IPS-NIHi7 (cell line): ENCODE data around the gene AFF3.
A peak's percentile ranks its signal among the peaks of the same experiment; 100 is the strongest.

ENCODE experiments used
- DNase-seq: peaks from one replicate; pipeline ENCODE4 v3.0.0; 2012; ENCODE audit warnings: mixed read lengths; ENCODE audit errors: extremely low spot score

The AFF3 gene

DNA sequence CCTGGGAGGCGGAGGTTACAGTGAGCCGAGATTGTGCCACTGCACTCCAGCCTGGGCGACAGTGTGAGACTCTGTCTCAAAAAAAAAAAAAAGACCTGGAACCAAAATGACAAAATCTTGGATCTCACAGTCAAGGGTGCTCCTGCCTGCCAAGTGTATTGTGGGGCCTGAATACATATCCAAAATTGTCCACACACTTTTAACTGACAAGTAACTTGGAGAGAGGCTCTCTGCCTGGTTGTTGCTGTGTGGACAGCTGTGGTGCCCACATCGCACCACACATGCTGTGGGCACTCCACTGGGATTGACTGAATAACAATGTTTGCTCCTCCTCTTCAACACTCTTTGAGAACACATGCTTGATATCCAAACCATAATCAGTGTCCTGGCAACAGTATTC lies 534.9 kb downstream of the AFF3 start:
- DNase-seq = no peak

DNA sequence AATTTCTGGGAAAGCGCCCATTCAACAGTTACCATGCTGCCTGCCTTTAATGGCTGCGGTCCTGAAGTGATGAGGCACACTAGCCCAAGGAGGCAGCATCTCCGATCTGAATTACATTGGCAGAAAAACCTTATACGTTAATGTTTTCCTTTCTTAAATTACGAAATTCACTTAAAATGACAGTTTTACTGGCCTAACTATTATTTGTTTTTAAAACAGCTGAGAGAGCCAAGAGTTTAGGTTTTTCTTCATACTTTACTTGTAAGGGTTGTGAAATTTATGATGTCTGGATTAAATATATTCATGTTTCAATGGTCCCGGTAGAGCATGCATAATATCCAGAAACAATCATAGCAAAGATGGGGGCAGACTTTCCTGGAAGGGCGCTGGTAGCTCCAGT lies 537.4 kb downstream of the AFF3 start:
- no peak for DNase-seq

DNA sequence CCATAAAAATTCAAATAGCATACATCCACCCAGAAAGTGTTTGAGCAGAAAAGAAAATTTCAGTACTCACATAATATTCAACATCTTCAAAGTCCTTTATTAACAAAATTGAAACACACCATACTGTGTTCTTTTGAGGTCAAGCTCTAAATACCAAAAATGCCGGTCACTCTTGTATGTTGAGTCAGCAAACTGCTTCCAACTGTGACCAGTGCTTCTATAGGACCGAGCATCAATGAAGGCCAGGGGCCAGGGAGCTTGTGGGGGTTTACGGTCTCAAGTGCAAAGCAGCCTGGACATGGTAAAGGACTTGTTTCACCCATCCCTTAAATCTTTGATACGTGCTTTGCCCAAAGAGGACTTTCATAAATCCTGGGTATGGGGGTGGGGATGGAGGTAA lies 539.9 kb downstream of the AFF3 start:
- no peak for DNase-seq

DNA sequence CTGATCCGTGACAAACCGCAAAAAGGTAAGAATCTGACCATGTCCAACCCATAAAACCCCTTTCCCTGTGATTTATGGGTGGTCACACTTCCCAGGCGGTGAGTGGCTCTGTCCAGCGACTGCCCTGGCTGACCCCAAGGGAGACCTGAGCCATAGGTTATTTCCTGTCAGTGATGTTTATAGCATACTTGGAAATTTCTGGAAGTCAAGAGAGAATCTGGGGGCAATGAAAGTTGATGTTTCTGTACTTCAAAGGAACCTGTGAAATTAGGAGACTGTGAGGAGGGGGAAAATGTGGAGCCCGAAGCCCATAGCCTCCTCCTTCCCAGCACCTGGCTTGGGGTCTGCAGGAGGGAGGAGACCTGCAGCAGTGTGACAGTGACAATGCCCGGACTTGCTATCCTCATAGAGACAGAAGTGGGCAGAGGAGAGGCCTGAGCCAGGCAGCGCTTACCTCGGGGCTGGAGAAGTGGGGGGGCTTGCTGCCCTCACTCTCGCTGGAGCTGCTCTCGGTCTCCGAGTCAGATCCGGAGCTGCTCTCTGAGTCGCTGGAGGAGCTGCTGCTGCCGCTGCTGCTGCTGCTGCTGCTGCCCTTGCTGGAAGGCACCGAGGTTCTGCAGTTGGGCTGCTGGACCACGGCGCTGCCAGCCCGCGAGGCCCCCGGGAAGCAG lies 541.3 kb downstream of the AFF3 start:
- no peak for DNase-seq

DNA sequence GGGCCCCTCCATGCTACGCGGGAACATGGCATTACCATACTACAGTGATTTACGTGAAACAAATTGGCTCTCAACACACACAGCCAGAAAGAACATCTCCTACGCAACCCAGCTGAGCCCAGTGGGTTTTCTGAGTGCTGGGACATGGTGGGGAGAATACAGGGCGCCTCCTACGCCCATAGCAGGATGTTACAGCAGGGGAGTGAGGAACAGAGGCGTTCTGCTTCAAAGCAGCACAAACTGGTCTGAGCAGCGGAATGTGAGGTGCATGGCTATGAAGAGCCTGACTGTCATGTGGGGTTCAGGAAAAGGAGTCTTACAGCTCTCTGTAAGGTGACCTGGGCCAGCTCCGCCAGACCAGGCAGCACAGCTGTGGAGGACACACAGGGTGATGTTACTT lies 543.9 kb downstream of the AFF3 start:
- peak; percentile 38 for DNase-seq

DNA sequence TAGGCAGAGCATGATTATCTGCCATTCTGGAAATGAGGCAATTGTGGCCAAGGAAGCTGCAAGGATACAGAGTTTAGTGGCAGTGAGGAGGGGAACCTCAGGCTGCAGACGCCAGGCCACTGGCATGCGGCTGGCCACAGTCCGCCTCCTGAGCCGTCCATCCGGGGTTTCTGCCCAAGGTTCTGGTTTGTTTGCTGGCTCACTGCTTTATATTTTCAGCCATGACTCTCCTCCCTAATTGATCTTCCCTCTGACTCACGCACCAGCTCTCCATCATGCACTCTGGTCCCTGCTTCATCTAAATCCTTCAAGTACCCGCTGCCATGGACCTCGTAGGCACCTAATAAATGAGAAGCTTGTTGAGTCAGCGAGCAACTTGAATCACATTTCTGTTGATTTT lies 544.8 kb downstream of the AFF3 start:
- DNase-seq = no peak

DNA sequence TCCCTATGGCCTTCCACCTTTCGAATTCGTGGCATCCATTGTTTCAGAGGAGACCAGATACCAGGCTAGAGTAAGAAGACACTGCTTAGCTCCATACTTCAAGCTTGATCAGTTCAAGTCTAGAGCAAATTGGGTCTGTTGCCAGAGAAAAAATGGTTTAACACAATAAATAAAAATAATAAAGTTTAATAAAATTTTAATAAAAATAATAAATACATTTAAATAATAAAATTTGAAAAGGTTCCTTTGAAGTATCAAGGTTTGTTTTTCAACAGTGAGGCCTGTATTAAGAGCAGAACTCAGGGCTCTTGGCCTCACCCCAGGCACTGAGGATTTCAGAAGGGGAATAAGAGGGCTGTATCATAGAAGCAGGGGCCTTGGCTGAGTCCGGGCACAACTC lies 547.0 kb downstream of the AFF3 start:
- no peak for DNase-seq

DNA sequence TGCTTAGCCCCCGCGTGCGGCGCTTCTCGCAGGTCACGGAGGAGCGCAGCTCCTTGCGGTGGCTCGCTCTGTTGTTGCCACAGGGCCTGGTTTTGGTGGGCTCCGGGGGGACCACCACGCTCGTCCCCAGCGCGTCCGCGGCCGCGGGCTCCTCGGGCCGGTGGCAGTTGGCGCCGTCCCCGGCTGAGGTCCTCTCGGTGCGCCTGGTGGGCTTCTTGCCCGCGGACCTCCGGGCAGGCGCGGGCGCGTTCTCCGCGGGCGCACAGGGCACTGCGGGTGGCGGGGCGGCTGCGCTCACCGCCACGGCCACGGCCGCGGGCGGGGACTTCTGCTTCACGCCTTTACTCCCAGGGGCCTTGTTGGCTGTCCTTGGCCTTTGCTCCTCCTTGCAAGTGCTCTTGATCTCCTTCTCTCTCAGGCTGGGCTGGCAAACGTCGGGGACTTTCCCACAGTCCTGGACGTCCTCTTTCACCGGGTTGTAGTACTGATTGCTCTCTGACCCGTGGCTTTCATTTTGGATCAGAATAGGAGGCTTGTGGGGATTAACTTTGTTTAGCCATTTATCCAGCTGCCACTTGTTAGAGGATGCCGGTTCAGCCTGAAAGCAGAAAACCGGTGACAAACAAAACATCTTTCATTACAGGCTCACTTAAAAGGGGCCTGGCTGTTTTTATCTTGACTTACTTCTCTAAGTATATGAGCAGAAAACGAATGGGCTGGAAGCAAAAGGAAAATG lies 548.5 kb downstream of the AFF3 start:
- no peak for DNase-seq

DNA sequence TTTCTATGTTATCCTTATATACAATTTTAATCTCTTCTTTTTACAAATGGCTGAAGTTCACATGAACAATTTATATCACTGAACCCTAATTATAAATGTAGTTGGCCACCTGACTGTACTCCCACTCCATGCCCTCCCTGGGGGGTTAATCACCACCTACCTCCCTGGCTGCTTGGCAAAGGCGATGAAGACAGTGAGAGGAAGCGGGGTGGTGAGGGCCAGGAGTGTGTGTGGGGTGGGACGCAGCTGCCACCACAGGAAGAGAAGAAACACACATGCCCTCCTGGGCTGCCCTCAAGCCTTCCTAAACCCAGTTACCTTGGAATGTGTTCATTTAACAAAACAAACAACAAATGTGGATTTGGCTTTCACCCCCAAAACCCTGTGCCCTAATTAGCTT lies 565.6 kb downstream of the AFF3 start:
- DNase-seq = no peak

DNA sequence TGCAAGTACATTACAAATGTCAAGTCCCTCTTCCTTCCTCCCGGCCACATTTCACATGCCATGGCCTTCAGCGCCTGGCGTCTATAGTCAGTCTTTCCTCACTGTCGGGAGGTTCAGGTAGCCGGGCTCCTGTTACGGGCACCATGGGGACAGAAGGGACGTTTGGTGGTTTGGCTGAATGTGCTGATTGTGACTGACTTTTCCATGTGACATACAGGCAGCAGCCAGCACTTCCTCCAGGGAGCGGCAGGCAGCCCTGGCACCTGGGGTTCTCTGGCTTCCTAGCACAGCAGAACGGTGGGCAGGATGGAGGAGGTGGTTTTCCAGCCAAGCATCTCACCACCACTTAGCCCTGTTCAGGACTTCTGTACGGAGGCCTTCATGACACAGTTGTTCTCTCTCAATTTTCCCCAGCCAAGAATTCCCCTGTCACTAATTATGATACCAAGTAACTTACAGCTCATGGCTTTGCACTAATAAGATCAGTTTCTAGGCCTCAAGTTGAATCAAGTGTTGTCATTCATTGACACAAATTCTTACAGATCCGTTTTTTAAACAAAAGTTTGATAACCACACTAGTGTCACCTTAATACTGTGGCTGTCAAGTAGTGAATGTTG lies 568.6 kb downstream of the AFF3 start:
- DNase-seq = no peak

DNA sequence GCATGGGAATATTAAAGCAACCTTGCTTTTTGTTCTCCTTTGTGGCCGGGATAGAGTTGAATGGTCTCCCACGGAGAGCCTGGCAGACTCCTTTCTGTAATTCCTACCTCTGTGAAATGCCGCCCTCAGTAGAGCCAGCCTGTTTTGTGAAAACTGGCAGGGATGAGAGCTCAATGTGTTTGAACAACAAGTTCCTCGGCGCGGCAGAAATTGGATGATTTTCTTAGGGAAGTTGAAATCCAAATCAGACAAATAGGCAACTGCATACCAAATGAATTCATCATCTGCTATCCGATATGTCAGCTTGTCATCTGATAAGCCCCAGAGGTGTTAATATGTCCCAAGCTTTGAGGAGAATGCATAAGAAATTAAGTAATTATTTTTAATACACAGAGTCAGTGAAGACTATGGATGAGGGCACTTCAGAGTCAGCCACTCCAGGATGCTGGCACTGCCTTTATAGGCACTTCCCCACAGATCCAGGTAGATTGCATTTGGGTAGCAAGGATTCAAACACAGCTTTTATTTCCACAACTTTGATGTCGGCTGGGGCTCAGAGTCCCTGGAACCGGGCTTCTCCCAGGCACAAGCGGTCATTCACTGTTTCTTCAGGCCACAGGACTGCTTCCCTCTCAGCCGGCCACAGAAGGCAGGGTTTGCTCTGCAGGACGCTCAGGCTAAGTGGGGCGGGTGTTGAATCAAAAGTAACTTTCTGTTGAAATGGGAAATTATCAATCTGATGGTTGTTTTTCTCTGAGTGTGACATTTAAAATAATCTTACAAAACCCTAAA lies 569.8 kb downstream of the AFF3 start:
- DNase-seq = no peak

DNA sequence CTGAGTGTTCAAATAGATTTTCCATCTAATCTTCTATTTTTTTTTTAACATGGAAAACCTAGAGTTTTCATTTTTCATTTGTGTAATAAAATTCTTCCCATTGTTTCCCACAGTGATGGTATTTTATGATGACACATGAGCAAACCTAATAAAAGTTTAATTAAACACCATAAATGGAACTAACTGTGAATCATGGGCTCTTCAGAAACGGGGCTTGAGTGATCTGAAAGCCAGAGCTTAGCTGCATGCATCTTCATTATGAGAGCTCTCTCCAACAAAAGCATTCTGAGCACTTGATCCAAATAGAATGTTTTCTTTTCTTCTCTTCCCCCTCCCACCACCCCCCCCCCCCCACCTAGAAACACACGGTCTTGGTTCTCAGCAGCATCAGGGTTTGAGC lies 570.4 kb downstream of the AFF3 start:
- DNase-seq = no peak

DNA sequence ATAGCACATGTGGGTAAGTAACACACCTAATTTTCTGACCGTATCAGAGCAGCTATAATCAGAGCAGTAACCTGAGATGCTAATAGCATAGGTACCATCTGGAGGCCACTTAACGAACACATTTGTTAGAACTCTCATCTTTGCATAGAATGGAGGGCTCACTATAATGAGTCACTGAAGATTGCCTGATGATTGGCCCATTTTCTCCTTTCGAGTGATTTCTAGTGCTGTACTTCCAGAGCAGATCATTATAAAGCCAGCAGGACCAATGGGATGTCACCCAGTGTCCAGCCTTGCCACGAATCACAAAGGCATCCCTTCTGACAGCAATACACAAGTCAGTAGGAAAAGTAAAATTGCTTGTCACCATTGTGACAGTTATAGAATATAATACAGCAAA lies 570.9 kb downstream of the AFF3 start:
- DNase-seq = no peak

DNA sequence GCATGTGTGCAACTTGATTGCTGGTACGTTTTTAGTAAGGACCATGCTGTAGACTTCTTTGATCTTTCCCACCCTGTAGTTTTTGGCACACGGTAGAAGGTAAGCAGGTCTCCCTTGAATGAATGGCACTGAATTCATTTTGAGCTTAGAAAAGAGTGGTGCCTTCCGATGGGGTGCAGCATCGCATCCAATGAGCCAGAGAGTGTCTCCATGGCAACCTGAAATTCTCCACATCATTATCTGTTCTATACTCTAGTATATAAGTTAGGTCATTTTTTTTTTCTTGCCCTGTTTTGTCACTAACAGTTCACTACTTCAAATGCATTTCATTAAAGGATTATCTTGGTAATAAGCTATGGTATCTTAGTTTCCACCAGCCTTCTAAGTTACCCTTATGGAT lies 571.4 kb downstream of the AFF3 start:
- no peak for DNase-seq

DNA sequence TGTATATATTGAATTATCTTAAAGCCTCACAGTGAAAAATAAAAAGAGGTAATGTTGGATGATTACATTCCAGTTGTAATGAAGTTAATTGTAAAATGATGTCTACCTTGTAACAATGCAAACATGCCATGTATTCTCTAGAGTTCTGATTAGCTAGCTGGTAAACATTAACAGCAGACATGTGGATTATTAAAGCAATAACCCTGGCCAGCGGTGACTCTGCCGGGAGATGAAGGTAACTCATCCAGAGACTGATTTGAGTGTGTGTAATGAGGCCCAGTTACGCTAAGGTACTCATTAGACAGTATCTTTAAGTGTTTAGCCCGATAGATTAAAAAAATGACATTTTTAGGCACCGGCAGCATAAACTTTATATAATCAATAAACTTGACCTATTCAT lies 573.0 kb downstream of the AFF3 start:
- DNase-seq = no peak

DNA sequence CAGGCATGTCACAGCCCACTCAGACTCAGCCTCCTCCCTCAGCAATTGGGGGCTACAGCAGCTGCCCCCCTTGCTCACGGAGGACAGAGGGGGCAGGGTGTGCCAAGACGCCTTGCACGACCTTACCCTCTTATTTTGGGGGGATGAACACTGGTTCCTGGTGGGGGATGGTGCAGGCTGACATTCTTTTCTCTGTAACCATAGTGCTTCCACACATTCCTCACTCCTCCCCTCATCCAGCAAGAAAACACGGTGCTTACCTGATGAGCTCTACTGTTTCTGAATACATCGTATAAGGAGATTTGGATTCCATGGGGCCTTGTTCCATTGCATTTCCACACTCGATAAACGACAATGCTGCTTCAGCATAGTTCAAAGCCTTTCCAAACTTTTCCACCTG lies 577.2 kb downstream of the AFF3 start:
- no peak for DNase-seq

DNA sequence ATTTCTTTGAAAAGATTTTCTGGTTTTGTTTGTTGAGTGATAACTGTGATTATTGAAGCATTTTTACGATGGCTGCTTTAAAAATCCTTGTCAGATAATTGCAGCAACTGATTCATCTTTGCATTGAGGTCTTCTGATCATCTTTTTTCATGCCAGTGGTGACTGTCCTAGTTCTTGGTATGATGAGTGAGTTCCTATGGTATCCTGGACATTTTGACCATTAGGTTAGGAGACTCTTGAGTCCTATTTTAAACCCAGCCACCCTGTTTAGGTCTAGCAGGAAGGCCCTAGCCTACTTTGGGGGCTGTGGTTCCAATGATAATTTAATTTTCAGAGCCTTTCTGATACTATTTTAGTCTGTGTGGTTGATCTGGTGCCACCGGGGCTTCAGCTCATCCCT lies 579.9 kb downstream of the AFF3 start:
- DNase-seq = no peak

DNA sequence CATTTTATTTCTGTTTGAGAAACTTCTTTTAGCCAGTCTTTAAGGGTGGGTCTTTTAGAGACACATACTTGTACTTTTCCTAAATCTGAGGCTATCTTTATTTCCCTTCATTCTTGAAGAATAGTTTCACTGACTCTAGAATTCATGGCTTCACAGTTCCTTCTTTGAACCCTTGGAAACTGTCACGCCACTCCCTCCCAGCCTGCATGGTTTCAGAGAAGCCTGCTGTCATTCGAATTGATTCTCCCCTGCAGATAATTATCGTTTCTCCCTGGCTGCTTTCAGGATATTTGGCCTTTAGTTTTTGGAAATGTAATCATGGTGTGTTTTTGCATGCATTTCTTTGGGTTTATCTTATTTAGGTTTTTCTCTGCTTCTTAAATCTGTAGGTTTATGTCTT lies 580.6 kb downstream of the AFF3 start:
- no peak for DNase-seq

DNA sequence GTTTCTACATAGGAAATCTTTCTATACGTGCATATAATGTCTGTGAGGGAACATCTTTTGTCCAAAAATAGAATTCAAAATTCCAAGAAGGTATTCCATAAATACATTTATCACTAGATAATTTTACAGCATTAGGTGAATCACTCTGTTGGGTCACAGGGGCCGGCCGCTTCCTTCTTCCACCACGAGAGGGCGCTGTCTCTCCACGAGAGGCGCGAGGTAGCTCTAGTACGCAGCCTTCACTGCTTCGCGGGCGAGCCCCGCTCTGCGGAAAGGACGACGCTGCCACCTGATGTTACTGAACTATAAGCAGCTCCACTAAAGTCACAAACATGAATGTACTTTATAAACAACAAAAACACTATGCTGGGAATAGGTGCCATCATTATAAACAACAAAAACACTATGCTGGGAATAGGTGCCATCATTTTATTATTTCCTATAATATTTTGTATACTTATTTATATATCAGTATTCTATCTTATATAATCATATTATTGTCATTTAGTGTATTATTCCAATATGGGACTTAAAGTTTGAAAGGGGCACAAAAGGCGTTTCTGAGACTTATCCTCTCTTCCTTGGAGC lies 583.2 kb downstream of the AFF3 start:
- DNase-seq = peak; percentile 83

DNA sequence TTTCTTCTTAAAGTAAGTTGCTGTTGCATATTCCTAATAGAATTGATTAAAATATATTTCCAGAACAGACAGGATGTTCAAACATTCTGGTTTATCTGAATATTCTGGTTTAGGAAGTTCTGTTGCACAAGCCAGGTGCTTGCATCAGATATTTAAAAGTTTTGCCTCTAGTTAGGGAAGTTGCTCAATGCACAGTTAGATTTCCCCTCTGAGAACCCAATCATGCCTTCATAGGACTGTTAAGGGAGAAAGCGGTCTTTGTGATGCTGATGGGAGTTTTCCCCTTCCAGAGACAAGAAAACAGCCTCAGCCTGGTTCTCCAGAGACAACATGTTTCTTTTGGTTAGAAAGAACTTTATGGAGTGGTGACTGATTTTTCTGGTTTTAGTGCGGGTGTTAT lies 587.0 kb downstream of the AFF3 start:
- DNase-seq = no peak

DNA sequence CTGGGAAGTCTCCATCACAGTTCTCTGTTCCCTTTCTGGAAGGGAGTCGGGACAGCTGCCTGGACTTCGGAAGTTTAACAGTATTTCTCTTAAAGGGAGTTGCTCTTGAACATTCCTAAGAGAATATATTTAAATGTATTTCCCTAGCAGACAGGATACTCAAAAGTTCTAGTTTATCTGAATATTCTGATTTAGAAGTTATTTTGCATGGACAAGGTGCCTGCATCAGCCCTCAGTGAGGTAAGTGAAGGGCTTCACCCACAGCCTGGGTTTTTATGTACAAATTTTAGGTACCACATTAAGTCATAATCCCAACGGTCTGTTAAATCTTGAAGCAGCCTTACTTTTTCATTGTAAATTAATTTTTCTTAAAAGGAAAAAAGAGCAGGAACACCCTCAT lies 587.5 kb downstream of the AFF3 start:
- no peak for DNase-seq

DNA sequence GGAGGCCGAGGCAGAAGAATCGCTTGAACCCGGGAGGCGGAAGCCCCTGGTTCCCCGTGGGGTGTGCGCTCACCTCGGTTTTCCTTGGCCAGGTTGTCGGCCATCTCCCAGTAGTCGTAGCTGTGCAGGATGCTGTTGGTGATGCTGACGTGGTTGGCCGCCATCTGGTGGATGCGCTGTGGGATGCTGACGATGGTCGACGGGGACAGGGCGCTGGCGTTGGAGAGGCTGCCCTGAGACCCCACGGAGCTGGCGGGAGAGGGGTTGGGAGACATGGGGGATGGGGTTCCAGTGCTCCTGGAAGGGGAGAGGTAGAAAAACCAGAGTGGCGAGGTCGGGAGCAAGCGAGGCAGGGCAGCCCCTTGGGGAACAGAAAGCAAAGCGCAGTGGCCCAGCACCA lies 588.2 kb downstream of the AFF3 start:
- DNase-seq = peak; percentile 73
